HepG2 (cell line): ENCODE measurements around the gene ZBTB7B. TPM values are rescaled to one million over a fixed set of nuclear protein-coding genes. Genes with fewer than 3 reads are reported as not detected.
A peak's percentile ranks its signal among the peaks of the same experiment; 100 is the strongest.

Experiments
- ATF7 ChIP-seq, 2 experiments: fragments of 450-650 bp in 1 of 2; sonication (generic) in 1 of 2; formaldehyde crosslinking in 1 of 2; IDR thresholded peaks; 2 replicates each; pipeline versions ENCODE4 v1.4.0 to v1.6.1; 2016 to 2020; ENCODE audit warnings: antibody characterized with exemption in 1 of 2, mild to moderate bottlenecking in 1 of 2, missing genetic modification reagents in 1 of 2
- CBFB ChIP-seq: sonication (generic); formaldehyde crosslinking; IDR thresholded peaks from 2 replicates; pipeline ENCODE4 v1.4.0; 2020; ENCODE audit warnings: missing genetic modification reagents
- GTF3A ChIP-seq: sonication (generic); formaldehyde crosslinking; conservative IDR thresholded peaks from 2 replicates; pipeline ENCODE4 v1.4.0; 2020; ENCODE audit warnings: mild to moderate bottlenecking, missing genetic modification reagents
- NFKB2 ChIP-seq: sonication (generic); formaldehyde crosslinking; IDR thresholded peaks from 2 replicates; pipeline ENCODE4 v1.4.0; 2020; ENCODE audit warnings: missing genetic modification reagents, borderline replicate concordance
- NONO ChIP-seq, 2 experiments: fragments of 450-650 bp in 1 of 2; sonication (generic) in 1 of 2; formaldehyde crosslinking in 1 of 2; IDR thresholded peaks in 1 of 2; conservative IDR thresholded peaks in 1 of 2; 2 replicates each; pipeline versions ENCODE4 v1.6.1 to v1.8.0; 2017 to 2022; ENCODE audit warnings: mild to moderate bottlenecking in 1 of 2, missing genetic modification reagents in 1 of 2, moderate library complexity in 1 of 2
- PHF20 ChIP-seq: sonication (generic); formaldehyde crosslinking; IDR thresholded peaks from 2 replicates; pipeline ENCODE4 v1.5.0; 2020; ENCODE audit warnings: mild to moderate bottlenecking, missing genetic modification reagents
- PTBP1 ChIP-seq: fragments of 200-400 bp; formaldehyde crosslinking; IDR thresholded peaks from 2 replicates; pipeline ENCODE4 v1.6.1; 2018; ENCODE audit warnings: low read length, low read depth; ENCODE audit not compliant: poor library complexity, severe bottlenecking
- RBAK ChIP-seq: sonication (generic); formaldehyde crosslinking; IDR thresholded peaks from 2 replicates; pipeline ENCODE4 v1.5.1; 2020; ENCODE audit warnings: mild to moderate bottlenecking, missing genetic modification reagents
- SP4 ChIP-seq: sonication (generic); formaldehyde crosslinking; IDR thresholded peaks from 2 replicates; pipeline ENCODE4 v1.8.1; 2023; ENCODE audit warnings: mild to moderate bottlenecking, missing genetic modification reagents
- SRF ChIP-seq: IDR thresholded peaks from 2 replicates; pipeline ENCODE4 v1.6.1; 2011; ENCODE audit warnings: mild to moderate bottlenecking, low read depth, low read length, moderate library complexity
- SRSF1 ChIP-seq: fragments of 200-400 bp; formaldehyde crosslinking; optimal IDR thresholded peaks from 2 replicates; pipeline ENCODE3; 2017; ENCODE audit warnings: mild to moderate bottlenecking, low read depth, low read length, moderate library complexity
- ZNF224 ChIP-seq: sonication (generic); formaldehyde crosslinking; IDR thresholded peaks from 2 replicates; pipeline ENCODE4 v1.5.0; 2020; ENCODE audit warnings: mild to moderate bottlenecking, missing genetic modification reagents
- ZNF33A ChIP-seq: sonication (generic); formaldehyde crosslinking; IDR thresholded peaks from 2 replicates; pipeline ENCODE4 v1.5.1; 2020; ENCODE audit warnings: missing genetic modification reagents, mild to moderate bottlenecking, moderate library complexity, borderline replicate concordance
- ZNF350 ChIP-seq: sonication (generic); formaldehyde crosslinking; IDR thresholded peaks from 2 replicates; pipeline ENCODE4 v1.4.0; 2020; ENCODE audit warnings: mild to moderate bottlenecking, low read depth, missing genetic modification reagents, borderline replicate concordance
- ZNF549 ChIP-seq: sonication (generic); formaldehyde crosslinking; IDR thresholded peaks from 2 replicates; pipeline ENCODE4 v1.5.0; 2020; ENCODE audit warnings: missing genetic modification reagents
- ZNF891 ChIP-seq: sonication (generic); formaldehyde crosslinking; IDR thresholded peaks from 2 replicates; pipeline ENCODE4 v1.5.0; 2020; ENCODE audit warnings: mild to moderate bottlenecking, missing genetic modification reagents
- polyA plus RNA-seq, 8 experiments: library from polyadenylated mRNA; depleted of rRNA in 3 of 8; stranded (reverse) in 7 of 8; unstranded in 1 of 8; fragments of >200 nt; fragmentation: Illumina TruSeq in 4 of 8; extraction: Trizol in 4 of 8; gene quantifications; 2 replicates each; pipeline versions ENCODE4 v1.2.1 to v1.2.3, GENCODE V29; 2011 to 2016; ENCODE audit warnings: low read depth in 4 of 8, missing spikeins in 1 of 8, mixed read lengths in 1 of 8; ENCODE audit not compliant: insufficient read depth in 1 of 8
- total RNA-seq, 5 experiments: library from RNA; depleted of rRNA; stranded (reverse); fragments of >200 nt; fragmentation: Illumina TruSeq; extraction: Trizol; gene quantifications; 2 replicates each; pipeline ENCODE4 v1.2.3, GENCODE V29; 2016; ENCODE audit warnings: low read depth in 1 of 5
- TF ChIP-seq, protein P1 (sequence below): fragments of 450-650 bp; IDR thresholded peaks from 2 replicates; pipeline ENCODE4 v1.6.1; 2016
- TF ChIP-seq, protein P2 (sequence below): sonication (generic); formaldehyde crosslinking; IDR thresholded peaks from 2 replicates; pipeline ENCODE4 v1.4.0; 2020; ENCODE audit warnings: missing genetic modification reagents, mild to moderate bottlenecking, borderline replicate concordance
- TF ChIP-seq, protein P3 (sequence below): sonication (generic); formaldehyde crosslinking; IDR thresholded peaks from 2 replicates; pipeline ENCODE4 v1.5.0; 2020; ENCODE audit warnings: mild to moderate bottlenecking, missing genetic modification reagents, moderate library complexity
- TF ChIP-seq, protein P4 (sequence below): sonication (generic); formaldehyde crosslinking; conservative IDR thresholded peaks from 2 replicates; pipeline ENCODE4 v1.4.0; 2020; ENCODE audit warnings: missing genetic modification reagents

ZBTB7B gene
- total and polyA plus RNA-seq, 2 of the 13 experiments (the other 11 are each of a cell fraction or from before 2014, with no cell fraction given): 15.5 to 17.5 TPM

DNA sequence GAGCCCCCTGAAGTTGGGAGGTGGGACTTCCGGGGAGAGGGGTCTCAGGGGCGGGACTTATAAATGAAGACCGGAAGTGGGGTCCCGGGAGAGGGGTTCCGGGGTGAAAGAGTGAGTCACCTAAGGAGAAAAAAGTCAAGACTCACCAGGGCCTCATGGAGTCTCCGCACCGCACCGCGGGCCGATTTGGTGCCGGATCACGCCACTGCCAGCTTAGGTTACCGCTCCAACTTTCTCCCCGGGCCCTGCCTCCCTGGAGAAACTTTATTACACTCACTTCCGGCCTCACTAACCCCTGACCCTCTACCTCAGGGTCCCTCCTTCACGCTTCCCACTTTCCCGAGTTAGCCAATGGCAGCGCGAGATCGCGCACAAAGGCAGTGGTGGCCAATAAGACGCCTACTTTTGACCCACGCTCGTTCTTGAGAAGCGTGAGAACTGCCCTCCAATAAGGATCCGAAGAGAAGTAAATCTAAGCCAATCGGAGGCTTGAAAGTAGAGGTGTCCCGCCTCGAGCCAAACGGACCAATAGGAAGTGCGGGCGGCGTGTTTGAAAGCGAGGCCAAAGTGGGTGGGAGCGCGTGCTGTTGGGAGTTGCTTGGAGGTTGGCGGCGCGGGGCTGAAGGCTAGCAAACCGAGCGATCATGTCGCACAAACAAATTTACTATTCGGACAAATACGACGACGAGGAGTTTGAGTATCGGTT lies 28.3 kb upstream of the ZBTB7B start, which contains the start of gene CKS1B (continued):
- TF ChIP-seq, protein P1, sequence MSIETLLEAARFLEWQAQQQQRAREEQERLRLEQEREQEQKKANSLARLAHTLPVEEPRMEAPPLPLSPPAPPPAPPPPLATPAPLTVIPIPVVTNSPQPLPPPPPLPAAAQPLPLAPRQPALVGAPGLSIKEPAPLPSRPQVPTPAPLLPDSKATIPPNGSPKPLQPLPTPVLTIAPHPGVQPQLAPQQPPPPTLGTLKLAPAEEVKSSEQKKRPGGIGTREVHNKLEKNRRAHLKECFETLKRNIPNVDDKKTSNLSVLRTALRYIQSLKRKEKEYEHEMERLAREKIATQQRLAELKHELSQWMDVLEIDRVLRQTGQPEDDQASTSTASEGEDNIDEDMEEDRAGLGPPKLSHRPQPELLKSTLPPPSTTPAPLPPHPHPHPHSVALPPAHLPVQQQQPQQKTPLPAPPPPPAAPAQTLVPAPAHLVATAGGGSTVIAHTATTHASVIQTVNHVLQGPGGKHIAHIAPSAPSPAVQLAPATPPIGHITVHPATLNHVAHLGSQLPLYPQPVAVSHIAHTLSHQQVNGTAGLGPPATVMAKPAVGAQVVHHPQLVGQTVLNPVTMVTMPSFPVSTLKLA: peak; percentile 95
- TF ChIP-seq RBAK (no peak), ZNF891 (CRISPR knock-in tag) (no peak), CBFB (CRISPR knock-in tag) (0 out of 2 replicates have a peak, but pooled peaks have one; percentile 57), SRF (no peak), PTBP1 (peak; percentile 36), NONO (IDR thresholded peaks at IDR 0.05) (no peak), NONO (CRISPR knock-in tag; conservative IDR thresholded peaks at IDR 0.05) (peak; percentile 60), ZNF549 (CRISPR knock-in tag) (no peak), ZNF33A (CRISPR knock-in tag) (no peak), SRSF1 (peak; percentile 68), ATF7 (IDR thresholded peaks at IDR 0.05) (no peak), ATF7 (CRISPR knock-in tag; IDR thresholded peaks at IDR 0.05) (no peak), ZNF224 (no peak), SP4 (CRISPR knock-in tag) (peak; percentile 87), PHF20 (CRISPR knock-in tag) (peak; percentile 82; the same call in 1 of the 2 replicates), NFKB2 (peak; percentile 65; the same call in 1 of the 2 replicates), GTF3A (no peak), ZNF350 (CRISPR knock-in tag) (no peak; the same call in 1 of the 2 replicates)
- TF ChIP-seq, protein P2, sequence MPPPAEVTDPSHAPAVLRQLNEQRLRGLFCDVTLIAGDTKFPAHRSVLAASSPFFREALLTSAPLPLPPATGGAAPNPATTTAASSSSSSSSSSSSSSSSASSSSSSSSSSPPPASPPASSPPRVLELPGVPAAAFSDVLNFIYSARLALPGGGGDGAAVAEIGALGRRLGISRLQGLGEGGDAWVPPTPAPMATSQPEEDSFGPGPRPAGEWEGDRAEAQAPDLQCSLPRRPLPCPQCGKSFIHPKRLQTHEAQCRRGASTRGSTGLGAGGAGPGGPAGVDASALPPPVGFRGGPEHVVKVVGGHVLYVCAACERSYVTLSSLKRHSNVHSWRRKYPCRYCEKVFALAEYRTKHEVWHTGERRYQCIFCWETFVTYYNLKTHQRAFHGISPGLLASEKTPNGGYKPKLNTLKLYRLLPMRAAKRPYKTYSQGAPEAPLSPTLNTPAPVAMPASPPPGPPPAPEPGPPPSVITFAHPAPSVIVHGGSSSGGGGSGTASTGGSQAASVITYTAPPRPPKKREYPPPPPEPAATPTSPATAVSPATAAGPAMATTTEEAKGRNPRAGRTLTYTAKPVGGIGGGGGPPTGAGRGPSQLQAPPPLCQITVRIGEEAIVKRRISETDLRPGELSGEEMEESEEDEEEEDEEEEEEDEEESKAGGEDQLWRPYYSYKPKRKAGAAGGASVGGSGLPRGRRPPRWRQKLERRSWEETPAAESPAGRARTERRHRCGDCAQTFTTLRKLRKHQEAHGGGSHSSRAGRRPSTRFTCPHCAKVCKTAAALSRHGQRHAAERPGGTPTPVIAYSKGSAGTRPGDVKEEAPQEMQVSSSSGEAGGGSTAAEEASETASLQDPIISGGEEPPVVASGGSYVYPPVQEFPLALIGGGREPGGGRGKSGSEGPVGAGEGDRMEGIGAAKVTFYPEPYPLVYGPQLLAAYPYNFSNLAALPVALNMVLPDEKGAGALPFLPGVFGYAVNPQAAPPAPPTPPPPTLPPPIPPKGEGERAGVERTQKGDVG (CRISPR knock-in tag): no peak
- TF ChIP-seq, protein P3, sequence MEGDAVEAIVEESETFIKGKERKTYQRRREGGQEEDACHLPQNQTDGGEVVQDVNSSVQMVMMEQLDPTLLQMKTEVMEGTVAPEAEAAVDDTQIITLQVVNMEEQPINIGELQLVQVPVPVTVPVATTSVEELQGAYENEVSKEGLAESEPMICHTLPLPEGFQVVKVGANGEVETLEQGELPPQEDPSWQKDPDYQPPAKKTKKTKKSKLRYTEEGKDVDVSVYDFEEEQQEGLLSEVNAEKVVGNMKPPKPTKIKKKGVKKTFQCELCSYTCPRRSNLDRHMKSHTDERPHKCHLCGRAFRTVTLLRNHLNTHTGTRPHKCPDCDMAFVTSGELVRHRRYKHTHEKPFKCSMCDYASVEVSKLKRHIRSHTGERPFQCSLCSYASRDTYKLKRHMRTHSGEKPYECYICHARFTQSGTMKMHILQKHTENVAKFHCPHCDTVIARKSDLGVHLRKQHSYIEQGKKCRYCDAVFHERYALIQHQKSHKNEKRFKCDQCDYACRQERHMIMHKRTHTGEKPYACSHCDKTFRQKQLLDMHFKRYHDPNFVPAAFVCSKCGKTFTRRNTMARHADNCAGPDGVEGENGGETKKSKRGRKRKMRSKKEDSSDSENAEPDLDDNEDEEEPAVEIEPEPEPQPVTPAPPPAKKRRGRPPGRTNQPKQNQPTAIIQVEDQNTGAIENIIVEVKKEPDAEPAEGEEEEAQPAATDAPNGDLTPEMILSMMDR (CRISPR knock-in tag): no peak
- TF ChIP-seq, protein P4, sequence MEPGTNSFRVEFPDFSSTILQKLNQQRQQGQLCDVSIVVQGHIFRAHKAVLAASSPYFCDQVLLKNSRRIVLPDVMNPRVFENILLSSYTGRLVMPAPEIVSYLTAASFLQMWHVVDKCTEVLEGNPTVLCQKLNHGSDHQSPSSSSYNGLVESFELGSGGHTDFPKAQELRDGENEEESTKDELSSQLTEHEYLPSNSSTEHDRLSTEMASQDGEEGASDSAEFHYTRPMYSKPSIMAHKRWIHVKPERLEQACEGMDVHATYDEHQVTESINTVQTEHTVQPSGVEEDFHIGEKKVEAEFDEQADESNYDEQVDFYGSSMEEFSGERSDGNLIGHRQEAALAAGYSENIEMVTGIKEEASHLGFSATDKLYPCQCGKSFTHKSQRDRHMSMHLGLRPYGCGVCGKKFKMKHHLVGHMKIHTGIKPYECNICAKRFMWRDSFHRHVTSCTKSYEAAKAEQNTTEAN (CRISPR knock-in tag): peak; percentile 42
